Ishikawa (cell line): ENCODE data around the gene ARAF.

Source experiments
- CEBPB ChIP-seq: IDR thresholded peaks from 2 replicates; pipeline ENCODE4 v1.6.1; 2012
- CREB1 ChIP-seq: IDR thresholded peaks from 2 replicates; pipeline ENCODE4 v1.6.1; 2012; ENCODE audit warnings: low read depth
- EGR1 ChIP-seq: IDR thresholded peaks from 2 replicates; pipeline ENCODE4 v1.6.1; 2012
- EP300 ChIP-seq: IDR thresholded peaks from 2 replicates; pipeline ENCODE4 v1.6.1; 2012; ENCODE audit warnings: borderline replicate concordance
- FOXM1 ChIP-seq: IDR thresholded peaks from 2 replicates; pipeline ENCODE4 v1.6.1; 2012; ENCODE audit warnings: low read depth, borderline replicate concordance
- NFIC ChIP-seq: IDR thresholded peaks from 2 replicates; pipeline ENCODE4 v1.6.1; 2012
- RAD21 ChIP-seq: IDR thresholded peaks from 2 replicates; pipeline ENCODE4 v1.6.1; 2012; ENCODE audit warnings: low read depth
- TAF1 ChIP-seq: IDR thresholded peaks from 2 replicates; pipeline ENCODE4 v1.6.1; 2012; ENCODE audit warnings: low read depth, mild to moderate bottlenecking
- TCF12 ChIP-seq: IDR thresholded peaks from 2 replicates; pipeline ENCODE4 v1.6.1; 2012; ENCODE audit warnings: low read depth
- TEAD4 ChIP-seq: IDR thresholded peaks from 2 replicates; pipeline ENCODE4 v1.6.1; 2012
- YY1 ChIP-seq: IDR thresholded peaks from 2 replicates; pipeline ENCODE4 v1.6.1; 2012; ENCODE audit warnings: low read depth
- ZBTB7A ChIP-seq: IDR thresholded peaks from 2 replicates; pipeline ENCODE4 v1.6.1; 2012; ENCODE audit warnings: low read depth
- TF ChIP-seq, protein P1 (sequence below): IDR thresholded peaks from 2 replicates; pipeline ENCODE4 v1.6.1; 2012
- TF ChIP-seq, protein P2 (sequence below): IDR thresholded peaks from 2 replicates; pipeline ENCODE4 v1.6.1; 2012; ENCODE audit warnings: low read depth, mild to moderate bottlenecking
- TF ChIP-seq, protein P3 (sequence below): IDR thresholded peaks from 2 replicates; pipeline ENCODE4 v1.6.1; 2012

The ARAF gene

DNA sequence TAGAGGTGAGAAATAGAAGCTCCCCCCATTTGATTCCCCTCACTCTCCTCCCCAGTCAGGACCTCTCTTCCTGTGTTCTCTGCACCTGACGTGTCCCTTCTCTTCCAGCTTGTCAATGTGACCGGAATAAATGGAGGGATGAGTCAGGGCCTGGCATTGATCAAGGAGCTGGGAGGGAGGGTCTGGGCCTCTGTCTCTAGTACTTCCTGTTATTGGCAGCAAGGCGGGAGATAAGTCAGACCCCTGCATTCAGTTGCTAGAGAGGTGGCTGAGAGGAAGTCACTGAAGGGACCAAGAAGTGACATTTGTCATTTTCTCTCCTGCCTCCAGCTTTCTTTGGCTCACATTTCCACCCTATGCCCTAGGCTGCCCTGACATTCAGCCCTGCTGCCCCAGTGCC is 42.9 kb upstream of the ARAF start:
- TF ChIP-seq NFIC (no peak), YY1 (no peak), TCF12 (no peak)
- TF ChIP-seq, protein P1, sequence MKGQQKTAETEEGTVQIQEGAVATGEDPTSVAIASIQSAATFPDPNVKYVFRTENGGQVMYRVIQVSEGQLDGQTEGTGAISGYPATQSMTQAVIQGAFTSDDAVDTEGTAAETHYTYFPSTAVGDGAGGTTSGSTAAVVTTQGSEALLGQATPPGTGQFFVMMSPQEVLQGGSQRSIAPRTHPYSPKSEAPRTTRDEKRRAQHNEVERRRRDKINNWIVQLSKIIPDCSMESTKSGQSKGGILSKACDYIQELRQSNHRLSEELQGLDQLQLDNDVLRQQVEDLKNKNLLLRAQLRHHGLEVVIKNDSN, result no peak

DNA sequence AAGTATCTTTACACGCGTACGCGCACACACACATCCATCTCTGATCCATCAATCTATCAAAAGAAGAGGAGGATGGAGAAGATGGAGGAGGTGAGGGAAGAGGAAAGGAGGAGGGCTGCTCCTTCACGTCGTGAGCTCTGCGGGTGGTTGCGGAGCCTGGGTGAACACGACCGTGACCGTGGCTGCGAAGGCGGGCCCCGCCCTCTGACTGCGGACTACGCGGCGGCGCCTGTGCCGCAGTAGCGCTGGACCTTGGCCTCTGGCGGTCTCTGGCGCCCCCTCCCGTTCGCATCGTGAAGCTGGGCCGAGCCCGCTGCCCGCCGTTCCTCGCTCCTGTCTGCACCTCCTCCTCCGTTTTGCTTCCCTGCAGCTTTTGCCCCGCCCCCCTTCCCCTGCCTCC is 37.7 kb upstream of the ARAF start:
- TF ChIP-seq TEAD4, result no peak
- TF ChIP-seq, protein P2, sequence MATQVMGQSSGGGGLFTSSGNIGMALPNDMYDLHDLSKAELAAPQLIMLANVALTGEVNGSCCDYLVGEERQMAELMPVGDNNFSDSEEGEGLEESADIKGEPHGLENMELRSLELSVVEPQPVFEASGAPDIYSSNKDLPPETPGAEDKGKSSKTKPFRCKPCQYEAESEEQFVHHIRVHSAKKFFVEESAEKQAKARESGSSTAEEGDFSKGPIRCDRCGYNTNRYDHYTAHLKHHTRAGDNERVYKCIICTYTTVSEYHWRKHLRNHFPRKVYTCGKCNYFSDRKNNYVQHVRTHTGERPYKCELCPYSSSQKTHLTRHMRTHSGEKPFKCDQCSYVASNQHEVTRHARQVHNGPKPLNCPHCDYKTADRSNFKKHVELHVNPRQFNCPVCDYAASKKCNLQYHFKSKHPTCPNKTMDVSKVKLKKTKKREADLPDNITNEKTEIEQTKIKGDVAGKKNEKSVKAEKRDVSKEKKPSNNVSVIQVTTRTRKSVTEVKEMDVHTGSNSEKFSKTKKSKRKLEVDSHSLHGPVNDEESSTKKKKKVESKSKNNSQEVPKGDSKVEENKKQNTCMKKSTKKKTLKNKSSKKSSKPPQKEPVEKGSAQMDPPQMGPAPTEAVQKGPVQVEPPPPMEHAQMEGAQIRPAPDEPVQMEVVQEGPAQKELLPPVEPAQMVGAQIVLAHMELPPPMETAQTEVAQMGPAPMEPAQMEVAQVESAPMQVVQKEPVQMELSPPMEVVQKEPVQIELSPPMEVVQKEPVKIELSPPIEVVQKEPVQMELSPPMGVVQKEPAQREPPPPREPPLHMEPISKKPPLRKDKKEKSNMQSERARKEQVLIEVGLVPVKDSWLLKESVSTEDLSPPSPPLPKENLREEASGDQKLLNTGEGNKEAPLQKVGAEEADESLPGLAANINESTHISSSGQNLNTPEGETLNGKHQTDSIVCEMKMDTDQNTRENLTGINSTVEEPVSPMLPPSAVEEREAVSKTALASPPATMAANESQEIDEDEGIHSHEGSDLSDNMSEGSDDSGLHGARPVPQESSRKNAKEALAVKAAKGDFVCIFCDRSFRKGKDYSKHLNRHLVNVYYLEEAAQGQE, result no peak
- no peak for TF ChIP-seq TCF12
- no peak for TF ChIP-seq YY1
- TF ChIP-seq, protein P3, sequence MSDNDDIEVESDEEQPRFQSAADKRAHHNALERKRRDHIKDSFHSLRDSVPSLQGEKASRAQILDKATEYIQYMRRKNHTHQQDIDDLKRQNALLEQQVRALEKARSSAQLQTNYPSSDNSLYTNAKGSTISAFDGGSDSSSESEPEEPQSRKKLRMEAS, result peak; percentile 40; the same call in 1 of the 2 replicates
- TF ChIP-seq RAD21, result peak; percentile 76
- no peak for TF ChIP-seq TAF1

DNA sequence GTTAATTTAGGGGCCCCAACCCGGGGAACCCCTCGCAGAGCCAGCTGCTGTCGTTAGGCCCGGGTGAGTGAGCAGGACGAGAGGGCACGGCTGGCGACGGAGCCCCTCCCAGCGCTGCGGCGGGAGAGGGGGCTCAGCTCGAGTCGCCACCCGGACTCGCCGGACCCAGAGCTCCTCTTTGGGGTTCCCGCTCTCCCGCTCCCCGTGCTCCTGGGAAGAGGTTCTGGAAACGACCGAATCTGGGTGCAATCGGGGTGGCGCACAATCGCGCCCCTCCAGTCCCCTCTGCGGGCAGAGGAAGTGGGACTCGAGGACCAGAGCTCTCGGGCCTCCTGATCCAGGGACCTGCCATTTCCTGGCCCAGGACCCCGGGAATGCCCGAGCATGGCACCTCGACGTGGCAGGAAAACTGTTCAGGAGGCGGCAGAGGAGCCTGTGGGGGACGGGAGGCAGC is 37.3 kb upstream of the ARAF start:
- no peak for TF ChIP-seq TEAD4
- TF ChIP-seq TCF12, result no peak
- no peak for TF ChIP-seq TAF1
- no peak for TF ChIP-seq ZBTB7A
- no peak for TF ChIP-seq EP300
- TF ChIP-seq CREB1, result no peak
- TF ChIP-seq EGR1, result no peak
- no peak for TF ChIP-seq RAD21
- TF ChIP-seq NFIC, result no peak
- TF ChIP-seq, protein P3, result no peak
- TF ChIP-seq, protein P2, result no peak
- TF ChIP-seq, protein P1, result no peak
- TF ChIP-seq CEBPB, result no peak
- no peak for TF ChIP-seq YY1

DNA sequence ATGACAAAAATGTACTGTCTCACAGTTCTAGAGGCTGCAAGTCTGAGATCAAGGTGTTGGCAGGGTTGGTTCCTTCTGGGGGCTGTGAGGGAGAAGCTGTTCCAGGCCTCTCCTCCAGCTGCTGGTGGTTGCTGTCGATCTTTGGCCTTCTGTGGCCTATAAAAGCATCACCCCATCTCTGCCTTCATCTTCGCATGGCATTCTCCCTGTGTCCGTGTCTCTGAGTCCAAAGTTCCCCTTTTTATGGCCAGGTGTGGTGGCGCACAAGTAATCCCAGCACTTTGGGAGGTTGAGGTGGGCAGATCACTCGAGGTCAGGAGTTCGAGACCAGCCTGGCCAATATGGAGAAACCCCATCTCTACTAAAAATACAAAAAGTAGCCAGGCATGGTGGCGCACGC is 31.5 kb upstream of the ARAF start:
- no peak for TF ChIP-seq FOXM1
- TF ChIP-seq, protein P1, result no peak
- no peak for TF ChIP-seq NFIC
- no peak for TF ChIP-seq EP300
- TF ChIP-seq EGR1, result no peak
- TF ChIP-seq, protein P3, result no peak
- TF ChIP-seq CREB1, result no peak
- TF ChIP-seq YY1, result no peak

DNA sequence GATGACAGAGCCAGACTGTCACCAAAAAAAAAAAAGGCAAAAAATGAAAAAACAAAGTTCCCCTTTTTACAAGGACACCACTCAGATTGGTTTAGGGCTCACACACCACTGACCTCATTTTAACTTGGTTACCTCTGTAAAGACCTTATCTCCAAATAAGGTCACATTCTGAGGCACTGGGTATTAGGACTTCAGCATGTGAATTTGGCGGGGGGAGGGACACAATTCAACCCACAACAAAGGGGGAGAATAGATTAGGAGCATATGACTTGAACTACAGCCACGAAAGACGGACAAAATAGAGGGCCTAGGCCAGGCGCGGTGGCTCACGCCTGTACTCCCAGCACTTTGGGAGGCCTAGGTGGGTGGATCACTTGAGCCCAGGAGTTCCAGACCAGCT is 31.0 kb upstream of the ARAF start:
- TF ChIP-seq YY1 (no peak), TAF1 (no peak), RAD21 (no peak), TCF12 (no peak), NFIC (no peak), CREB1 (no peak), ZBTB7A (no peak), EGR1 (no peak), CEBPB (no peak), EP300 (no peak), FOXM1 (no peak), TEAD4 (no peak)
- TF ChIP-seq, protein P2, result no peak
- TF ChIP-seq, protein P3, result no peak
- TF ChIP-seq, protein P1, result no peak
